Mucosa of descending colon (tissue), 3 donors: Measurements from ENCODE around the gene PRR33. TPM values are rescaled to one million over a fixed set of nuclear protein-coding genes. Genes with fewer than 3 reads are reported as not detected.

Experiments
- ATAC-seq: fragments of 200-7000 bp; cut with Tn5 transposase; one replicate; pipeline ENCODE4 v1.9.1; 2020; ENCODE audit warnings: mild to moderate bottlenecking, moderate library complexity
- DNase-seq, 3 donors: peaks; one replicate each; pipeline ENCODE4 v3.0.0-alpha.2; 2020
- H3K36me3 ChIP-seq: fragments of 200-600 bp; one replicate; pipeline ENCODE4 v1.8.0; 2021; ENCODE audit warnings: low read depth, mild to moderate bottlenecking
- H3K4me1 ChIP-seq: fragments of 200-600 bp; one replicate; pipeline ENCODE4 v1.8.0; 2021; ENCODE audit warnings: low read depth, mild to moderate bottlenecking
- H3K4me3 ChIP-seq: fragments of 200-600 bp; one replicate; pipeline ENCODE4 v1.8.0; 2021; ENCODE audit warnings: mild to moderate bottlenecking
- H3K9me3 ChIP-seq: fragments of 200-600 bp; one replicate; pipeline ENCODE4 v1.8.0; 2021; ENCODE audit warnings: mild to moderate bottlenecking
- intact Hi-C, 2 donors: fragments of 100-400 bp; cut with DNase I in 1 of 2; cut with micrococcal nuclease in 1 of 2; formaldehyde crosslinking; loops; one replicate each; pipeline versions ENCODE4 v1.11.0 to v1.11.1; 2022; cut with DNase I, micrococcal nuclease
- total RNA-seq, 3 donors: library from RNA; stranded (reverse); fragmentation: NEBNext Ultra II Directional in 2 of 3; extraction: Animal tissue kit (Norgen Biotek cat#: 25700) in 2 of 3; gene quantifications; one replicate each; pipeline versions ENCODE4 v1.2.1 to v1.2.4, GENCODE V29; 2021 to 2023
- TF ChIP-seq, protein P1 (sequence below): fragments of 200-600 bp; IDR thresholded peaks from one replicate; pipeline ENCODE4 v1.8.0; 2022; ENCODE audit warnings: antibody characterized with exemption, mild to moderate bottlenecking
- donor health status: DM: no; HTN: no; CAD: no; lungs with moderate emphysema.
- donor health status: DM: no; HTN: no; CAD: no.
- donor health status: DM: no; HTN: yes; CAD: no.

The PRR33 gene
- total RNA-seq, 3 donors from 2014 or later, result not detected

DNA sequence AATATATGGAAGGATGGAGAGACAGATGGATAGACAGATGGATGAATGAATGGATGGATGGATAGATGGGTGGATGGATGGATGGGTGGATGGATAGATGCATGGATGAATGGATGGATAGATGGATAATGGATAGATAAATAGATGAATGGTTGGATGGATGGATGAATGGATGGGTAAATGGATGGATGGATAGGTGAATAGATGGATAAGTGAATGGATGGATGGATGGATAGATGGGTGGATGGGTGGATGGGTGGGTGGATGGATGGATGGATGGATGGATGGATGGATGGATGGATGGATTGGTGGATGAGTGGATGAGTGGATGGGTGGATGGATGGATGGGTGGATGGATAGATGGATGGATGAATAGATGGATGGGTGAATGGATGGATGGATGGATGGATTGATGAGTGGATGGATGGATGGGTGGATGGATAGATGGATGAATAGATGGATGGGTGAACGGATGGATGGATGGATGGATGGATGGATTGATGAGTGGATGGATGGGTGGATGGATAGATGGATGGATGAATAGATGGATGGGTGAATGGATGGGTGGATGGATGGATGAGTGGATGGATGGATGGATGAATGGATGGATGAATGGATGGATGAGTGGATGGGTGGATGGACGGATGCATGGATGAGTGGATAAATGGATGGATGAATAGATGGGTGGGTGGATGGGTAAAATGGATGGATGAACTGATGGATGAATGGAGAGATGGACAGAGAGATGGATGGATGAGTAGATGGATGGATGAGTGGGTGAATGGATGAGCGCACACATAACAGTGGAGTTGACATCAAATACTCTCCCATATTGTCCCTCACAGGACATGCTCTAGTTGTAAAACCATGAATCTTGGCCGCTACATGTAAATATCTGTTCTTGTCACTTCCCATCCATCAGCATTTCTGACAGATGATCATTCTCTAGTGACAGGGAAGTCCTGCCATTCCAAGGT, 30.0 kb downstream of the PRR33 start:
- TF ChIP-seq, protein P1, sequence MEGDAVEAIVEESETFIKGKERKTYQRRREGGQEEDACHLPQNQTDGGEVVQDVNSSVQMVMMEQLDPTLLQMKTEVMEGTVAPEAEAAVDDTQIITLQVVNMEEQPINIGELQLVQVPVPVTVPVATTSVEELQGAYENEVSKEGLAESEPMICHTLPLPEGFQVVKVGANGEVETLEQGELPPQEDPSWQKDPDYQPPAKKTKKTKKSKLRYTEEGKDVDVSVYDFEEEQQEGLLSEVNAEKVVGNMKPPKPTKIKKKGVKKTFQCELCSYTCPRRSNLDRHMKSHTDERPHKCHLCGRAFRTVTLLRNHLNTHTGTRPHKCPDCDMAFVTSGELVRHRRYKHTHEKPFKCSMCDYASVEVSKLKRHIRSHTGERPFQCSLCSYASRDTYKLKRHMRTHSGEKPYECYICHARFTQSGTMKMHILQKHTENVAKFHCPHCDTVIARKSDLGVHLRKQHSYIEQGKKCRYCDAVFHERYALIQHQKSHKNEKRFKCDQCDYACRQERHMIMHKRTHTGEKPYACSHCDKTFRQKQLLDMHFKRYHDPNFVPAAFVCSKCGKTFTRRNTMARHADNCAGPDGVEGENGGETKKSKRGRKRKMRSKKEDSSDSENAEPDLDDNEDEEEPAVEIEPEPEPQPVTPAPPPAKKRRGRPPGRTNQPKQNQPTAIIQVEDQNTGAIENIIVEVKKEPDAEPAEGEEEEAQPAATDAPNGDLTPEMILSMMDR, result no peak
- Histone ChIP-seq H3K4me1 (peaks cover 3% of the 10 kb centered on the region), H3K36me3 (no peaks in the 10 kb centered on the region), H3K4me3 (no peak overlapping the region), H3K9me3 (no peaks in the 10 kb centered on the region)
- DNase-seq (no peak), ATAC-seq (no peak)
- intact Hi-C loops, result no loop called here

DNA sequence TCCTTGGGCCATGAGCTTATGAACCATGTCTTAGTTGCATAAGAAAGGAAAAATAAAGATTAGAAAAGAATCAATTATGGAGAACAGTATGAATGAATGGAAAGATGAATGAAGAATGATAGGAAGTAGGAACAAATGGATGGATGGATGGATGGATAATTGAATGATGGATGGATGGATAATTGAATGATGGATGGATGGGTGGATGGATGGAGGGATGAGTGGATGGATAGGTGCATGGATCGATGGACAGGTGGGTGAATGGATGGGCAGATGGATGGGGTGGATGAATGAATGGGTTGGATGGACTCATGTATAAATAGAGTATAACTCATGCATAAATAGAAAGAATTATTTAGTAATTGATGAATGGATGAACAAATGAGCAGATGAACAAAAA, 31.6 kb downstream of the PRR33 start:
- DNase-seq (no peak), ATAC-seq (no peak)
- intact Hi-C loops, result no loop called here
- no peak overlapping the region for H3K4me3 ChIP-seq
- H3K4me1 ChIP-seq, result peaks cover 2% of the 10 kb centered on the region
- TF ChIP-seq, protein P1, result no peak
- H3K9me3 ChIP-seq, result no peaks in the 10 kb centered on the region
- H3K36me3 ChIP-seq, result no peaks in the 10 kb centered on the region

DNA sequence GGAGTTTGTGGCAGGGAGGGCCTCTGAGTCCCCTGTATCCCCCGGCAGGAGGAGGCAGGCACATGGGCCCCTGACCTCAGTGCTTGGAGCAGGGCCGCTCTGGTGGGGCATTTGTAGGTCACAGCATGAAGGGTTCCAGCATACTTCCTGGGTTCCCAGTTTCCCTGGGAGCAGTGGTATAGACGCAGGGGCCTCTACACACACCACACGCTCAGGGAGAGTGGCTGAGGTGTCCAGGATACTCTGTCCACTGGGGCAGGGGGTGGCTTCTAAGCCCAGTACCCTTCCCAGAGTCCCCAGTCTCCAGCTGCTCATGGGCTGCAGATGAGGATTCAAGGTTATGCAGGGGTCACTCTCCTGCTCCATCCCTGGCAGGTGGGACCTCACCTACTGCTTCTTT, 32.7 kb downstream of the PRR33 start:
- intact Hi-C loops, result no loop called here
- H3K9me3 ChIP-seq, result no peaks in the 10 kb centered on the region
- H3K4me3 ChIP-seq, result no peak overlapping the region
- H3K4me1 ChIP-seq, result no peaks in the 10 kb centered on the region
- H3K36me3 ChIP-seq, result no peaks in the 10 kb centered on the region
- ATAC-seq (no peak), DNase-seq (peak in 1 of 3 donors; percentile 26)
- TF ChIP-seq, protein P1, result no peak

DNA sequence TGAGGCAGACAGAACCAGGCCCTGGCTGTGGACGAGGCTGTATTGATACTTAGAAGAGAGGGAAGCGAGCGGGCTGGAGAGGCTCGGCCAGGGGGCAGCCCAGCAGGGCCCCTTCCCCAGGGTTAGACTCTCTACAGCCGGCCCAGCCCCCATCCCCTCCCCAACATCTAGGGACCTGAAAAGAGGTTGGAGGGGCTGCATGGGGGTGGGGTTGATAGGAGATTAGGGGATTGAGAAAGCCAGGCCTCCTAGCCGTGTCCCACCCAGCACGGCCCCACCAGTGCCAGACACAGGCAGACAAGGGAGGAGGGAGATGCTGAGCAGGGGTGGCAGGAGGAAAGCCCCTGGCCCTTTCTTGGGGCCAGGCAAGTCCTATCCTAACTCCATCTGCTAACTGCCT, 33.1 kb downstream of the PRR33 start:
- Histone ChIP-seq H3K4me1 (no peaks in the 10 kb centered on the region), H3K36me3 (no peaks in the 10 kb centered on the region), H3K9me3 (no peaks in the 10 kb centered on the region), H3K4me3 (no peak overlapping the region)
- TF ChIP-seq, protein P1, result no peak
- DNase-seq (no peak), ATAC-seq (no peak)
- intact Hi-C loops, result no loop called here

DNA sequence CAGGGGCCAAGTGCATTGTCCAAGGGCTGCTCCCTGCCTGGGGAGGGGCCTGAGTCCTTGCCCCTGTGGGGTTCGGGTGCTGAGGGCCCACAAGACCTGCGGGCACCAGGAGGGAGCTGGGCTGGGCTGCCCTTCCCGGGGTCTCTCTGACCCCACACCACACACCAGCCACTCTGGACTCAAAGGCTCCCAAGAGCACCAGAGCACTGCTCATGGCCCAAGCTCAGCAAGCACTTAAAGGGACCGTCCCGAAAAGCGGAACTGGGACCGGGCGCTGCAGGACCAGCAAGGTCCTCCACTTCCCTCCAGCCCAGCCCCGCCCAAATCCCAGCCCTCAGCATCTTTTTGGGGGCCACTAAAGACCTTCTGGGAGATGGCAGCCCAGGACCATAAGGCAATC, 33.5 kb downstream of the PRR33 start:
- intact Hi-C loops, result no loop called here
- ATAC-seq (no peak), DNase-seq (peak in 1 of 3 donors; percentile 57)
- no peaks in the 10 kb centered on the region for H3K4me1 ChIP-seq
- TF ChIP-seq, protein P1, result no peak
- H3K36me3 ChIP-seq, result no peaks in the 10 kb centered on the region
- no peak overlapping the region for H3K4me3 ChIP-seq
- no peaks in the 10 kb centered on the region for H3K9me3 ChIP-seq
